Left forelimb (tissue), 1 donor: ENCODE measurements around the gene AP1S2.
"Not testable (repeated sequence)": the region's sequence is repeated elsewhere in the genome, so short reads cannot be mapped to it uniquely, and the experiment has no call there.

Experiments
- DNase-seq: peaks from one replicate; pipeline ENCODE4 v3.0.0-alpha.2; 2018; ENCODE audit warnings: low spot score

The AP1S2 gene

GRCh38 chrX:15854712-15855567, at the start of gene AP1S2:
Gene AP1S2 (minus strand): TSS chrX:15854813. CDS start chrX:15852524, 2,289 bp downstream.
- peak; percentile 90 for DNase-seq

- no peak for DNase-seq
Measured at GRCh38 chrX:15903186-15903681, 48.6 kb upstream of the AP1S2 start.

- DNase-seq, result no peak
Measured at GRCh38 chrX:15895334-15895733, 40.7 kb upstream of the AP1S2 start.

GRCh38 chrX:15894724-15895123, 40.1 kb upstream of the AP1S2 start:
- no peak for DNase-seq

- no peak for DNase-seq
Measured at GRCh38 chrX:15890463-15890862, 35.9 kb upstream of the AP1S2 start.

GRCh38 chrX:15888062-15888461, 33.4 kb upstream of the AP1S2 start:
- DNase-seq, result no peak

- DNase-seq, result no peak
Measured at GRCh38 chrX:15883540-15883863, 28.9 kb upstream of the AP1S2 start.

- no peak for DNase-seq
Measured at GRCh38 chrX:15882704-15883539, 28.3 kb upstream of the AP1S2 start.

GRCh38 chrX:15881381-15881897, 26.8 kb upstream of the AP1S2 start:
- no peak for DNase-seq

- not testable (repeated sequence) for DNase-seq
Measured at GRCh38 chrX:15877914-15878313, 23.3 kb upstream of the AP1S2 start.

GRCh38 chrX:15877380-15877779, 22.8 kb upstream of the AP1S2 start:
- no peak for DNase-seq

GRCh38 chrX:15874672-15875071, 20.1 kb upstream of the AP1S2 start:
- no peak for DNase-seq

GRCh38 chrX:15873566-15873965, 19.0 kb upstream of the AP1S2 start:
- no peak for DNase-seq

- no peak for DNase-seq
Measured at GRCh38 chrX:15870310-15870709, 15.7 kb upstream of the AP1S2 start.

- DNase-seq, result no peak
Measured at GRCh38 chrX:15869695-15870094, 15.1 kb upstream of the AP1S2 start.

- DNase-seq, result no peak
Measured at GRCh38 chrX:15866147-15866546, 11.5 kb upstream of the AP1S2 start.

GRCh38 chrX:15864629-15865028, 10.0 kb upstream of the AP1S2 start:
- no peak for DNase-seq

GRCh38 chrX:15864023-15864422, 9.4 kb upstream of the AP1S2 start:
- no peak for DNase-seq

GRCh38 chrX:15860921-15861320, 6.3 kb upstream of the AP1S2 start:
- no peak for DNase-seq

GRCh38 chrX:15858051-15858450, 3.4 kb upstream of the AP1S2 start:
- DNase-seq, result no peak

- no peak for DNase-seq
Measured at GRCh38 chrX:15856636-15857035, 2.0 kb upstream of the AP1S2 start.

GRCh38 chrX:15856222-15856587, 1.6 kb upstream of the AP1S2 start:
- no peak for DNase-seq
